ENCODE data around the gene MAP3K15.

MAP3K15 gene

DNA sequence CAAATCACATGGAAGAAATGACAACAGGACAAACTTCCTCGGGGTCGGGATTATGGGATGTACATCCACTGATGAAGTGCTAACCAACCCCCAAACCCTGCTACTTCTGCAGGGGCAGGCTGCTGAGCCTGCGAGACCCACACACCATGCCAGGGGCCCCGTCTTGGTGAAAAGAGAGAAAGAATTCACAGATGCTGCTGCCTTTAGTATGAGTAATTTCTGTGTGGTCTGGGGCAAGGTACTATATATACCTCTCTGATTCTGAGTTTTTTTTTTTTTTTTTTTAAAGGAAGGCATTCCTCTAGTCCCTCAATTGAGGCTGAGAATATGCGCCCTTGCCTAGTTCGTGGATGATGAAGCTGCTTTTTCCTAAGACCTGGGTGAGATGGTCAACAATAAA, 146.7 kb downstream of the MAP3K15 start:
- TF ChIP-seq POLR2A (IDR thresholded peaks at IDR 0.05; ENCODE audit: low read length) (no peak), GATA1 (IDR thresholded peaks at IDR 0.05; ENCODE audit: low read depth, low read length) (no peak)
- no peak for DNase-seq

GRCh38 chrX:19361701-19362100, 153.6 kb downstream of the MAP3K15 start:
- no peak for TF ChIP-seq GATA1 (IDR thresholded peaks at IDR 0.05; ENCODE audit: low read depth, low read length)
- no peak for TF ChIP-seq POLR2A (IDR thresholded peaks at IDR 0.05; ENCODE audit: low read length)
- no peak for DNase-seq

GRCh38 chrX:19360903-19361302, 154.4 kb downstream of the MAP3K15 start:
- DNase-seq: no peak

DNA sequence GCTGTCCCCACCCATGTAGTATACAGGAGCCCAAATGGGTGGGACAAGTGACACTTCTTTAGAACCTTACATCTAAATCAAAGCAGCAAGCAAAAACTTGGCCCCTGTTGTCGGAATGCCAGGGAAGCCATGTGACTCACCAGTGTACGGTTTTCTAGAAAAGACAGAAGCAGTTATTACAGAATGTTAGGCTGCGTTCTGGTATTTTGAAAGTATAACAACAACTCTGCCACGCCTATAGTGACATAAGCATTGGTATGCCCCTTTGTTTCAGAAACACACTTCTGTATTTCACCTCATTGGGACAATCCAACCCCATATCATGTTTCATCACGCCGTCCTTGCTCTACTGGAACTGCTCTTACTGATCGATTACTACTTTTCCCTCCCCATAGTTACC, 156.8 kb downstream of the MAP3K15 start:
- TF ChIP-seq GATA1 (IDR thresholded peaks at IDR 0.05; ENCODE audit: low read depth, low read length): no peak
- TF ChIP-seq POLR2A (IDR thresholded peaks at IDR 0.05; ENCODE audit: low read length): no peak
- DNase-seq: no peak

More at GRCh38 chrX:19360903-19361302, 154.4 kb downstream of the MAP3K15 start:
- TF ChIP-seq POLR2A (IDR thresholded peaks at IDR 0.05; ENCODE audit: low read length) (no peak), GATA1 (IDR thresholded peaks at IDR 0.05; ENCODE audit: low read depth, low read length) (no peak)

- TF ChIP-seq GATA1 (IDR thresholded peaks at IDR 0.05; ENCODE audit: low read depth, low read length) (no peak), POLR2A (IDR thresholded peaks at IDR 0.05; ENCODE audit: low read length) (no peak)
- DNase-seq: no peak
Measured at GRCh38 chrX:19354625-19355024, 160.7 kb downstream of the MAP3K15 start.

- no peak for DNase-seq
- TF ChIP-seq POLR2A (IDR thresholded peaks at IDR 0.05; ENCODE audit: low read length) (no peak), GATA1 (IDR thresholded peaks at IDR 0.05; ENCODE audit: low read depth, low read length) (no peak)
Measured at GRCh38 chrX:19350941-19351384, 164.3 kb downstream of the MAP3K15 start.

DNA sequence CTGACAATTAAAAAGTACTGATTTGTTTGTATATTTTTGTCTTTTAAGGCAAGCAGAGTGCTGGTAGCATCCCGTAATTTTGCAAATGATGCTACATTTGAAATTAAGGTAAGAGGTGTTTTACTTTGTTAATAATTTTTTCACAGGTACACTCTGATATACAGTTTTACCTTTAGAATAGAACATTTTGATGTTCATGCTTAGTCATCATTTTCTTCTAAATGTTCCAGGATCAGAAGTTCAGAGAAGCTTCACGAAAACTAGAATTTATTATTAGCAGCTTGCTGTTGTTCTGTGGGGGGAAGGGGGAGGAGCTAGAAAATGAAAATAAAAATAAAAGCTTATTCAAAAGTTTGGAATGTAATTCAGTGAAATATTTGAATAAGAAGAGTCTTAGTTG, 166.0 kb downstream of the MAP3K15 start:
- no peak for DNase-seq
- TF ChIP-seq GATA1 (IDR thresholded peaks at IDR 0.05; ENCODE audit: low read depth, low read length): no peak
- TF ChIP-seq POLR2A (IDR thresholded peaks at IDR 0.05; ENCODE audit: low read length): no peak

GRCh38 chrX:19347916-19348315, 167.4 kb downstream of the MAP3K15 start:
- no peak for DNase-seq
- no peak for TF ChIP-seq POLR2A (IDR thresholded peaks at IDR 0.05; ENCODE audit: low read length)
- TF ChIP-seq GATA1 (IDR thresholded peaks at IDR 0.05; ENCODE audit: low read depth, low read length): no peak

GRCh38 chrX:19344661-19345060, 170.6 kb downstream of the MAP3K15 start:
- DNase-seq: peak; percentile 22 to 28
- no peak for TF ChIP-seq POLR2A (IDR thresholded peaks at IDR 0.05; ENCODE audit: low read length)
- no peak for TF ChIP-seq GATA1 (IDR thresholded peaks at IDR 0.05; ENCODE audit: low read depth, low read length)

DNA sequence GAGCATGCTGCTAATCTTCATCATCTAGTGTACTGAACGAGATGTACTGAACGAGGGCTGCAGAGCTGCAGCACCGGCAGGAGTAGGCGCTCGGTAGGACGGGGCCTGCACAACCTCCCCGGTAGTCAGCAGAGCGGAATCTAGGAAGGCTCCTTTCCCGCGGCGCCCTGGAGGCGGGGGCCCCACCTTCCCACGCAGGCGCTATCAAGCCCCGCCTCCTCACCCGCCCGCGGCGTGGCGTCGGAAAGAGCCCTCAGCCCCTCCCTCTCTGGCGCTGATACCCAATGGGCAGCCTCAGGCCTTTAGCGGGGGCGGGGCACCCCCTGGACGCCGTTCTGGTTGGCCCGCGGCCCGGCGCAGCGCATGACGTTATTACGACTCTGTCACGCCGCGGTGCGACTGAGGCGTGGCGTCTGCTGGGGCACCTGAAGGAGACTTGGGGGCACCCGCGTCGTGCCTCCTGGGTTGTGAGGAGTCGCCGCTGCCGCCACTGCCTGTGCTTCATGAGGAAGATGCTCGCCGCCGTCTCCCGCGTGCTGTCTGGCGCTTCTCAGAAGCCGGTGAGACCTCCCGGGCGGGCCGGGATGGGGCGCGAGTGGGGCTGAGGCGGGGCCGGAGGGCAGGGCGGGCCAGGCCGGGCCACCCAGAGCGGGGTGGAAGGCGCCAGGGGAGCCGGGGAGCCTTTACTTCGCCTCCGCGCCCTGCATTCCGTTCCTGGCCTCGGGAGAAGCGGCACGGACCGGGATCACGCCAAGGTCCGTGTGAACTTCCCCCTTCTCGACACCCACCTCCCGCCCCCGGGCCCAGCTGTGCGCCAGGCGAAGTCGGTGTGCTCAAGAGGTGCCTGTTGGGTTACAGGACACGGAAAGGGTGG, 171.5 kb downstream of the MAP3K15 start, which contains the start of gene PDHA1:
Gene PDHA1 (plus strand): TSS at position 393 of the 874 bp plus-strand sequence. CDS start 111 bp downstream, at position 504.
- peak; percentile 94 to 95 for DNase-seq
- TF ChIP-seq POLR2A (IDR thresholded peaks at IDR 0.05; ENCODE audit: low read length): peak; percentile 86
- no peak for TF ChIP-seq GATA1 (IDR thresholded peaks at IDR 0.05; ENCODE audit: low read depth, low read length)

DNA sequence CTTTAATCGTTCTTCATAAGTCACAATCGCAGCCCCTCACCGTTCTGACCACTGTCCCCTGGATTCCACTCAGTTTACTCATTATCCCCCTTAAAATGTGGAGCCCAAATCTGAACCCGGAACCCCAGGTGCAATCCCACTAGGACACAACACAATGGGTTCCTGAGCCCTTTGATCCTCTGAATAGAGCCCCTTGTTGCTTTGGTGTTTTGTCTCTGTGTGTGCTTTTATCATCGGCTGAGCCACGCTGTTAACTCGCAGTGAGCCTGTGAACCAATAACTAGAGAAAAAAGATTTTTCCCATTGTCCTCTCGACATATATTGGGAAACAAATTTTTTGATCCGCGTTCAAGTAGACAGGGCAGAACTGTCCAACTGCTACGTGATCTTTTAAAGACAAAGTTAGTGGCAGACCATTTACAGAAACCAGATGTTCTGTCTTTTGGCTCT, 172.2 kb downstream of the MAP3K15 start:
- TF ChIP-seq POLR2A (IDR thresholded peaks at IDR 0.05; ENCODE audit: low read length) (no peak), GATA1 (IDR thresholded peaks at IDR 0.05; ENCODE audit: low read depth, low read length) (no peak)
- no peak for DNase-seq

DNA sequence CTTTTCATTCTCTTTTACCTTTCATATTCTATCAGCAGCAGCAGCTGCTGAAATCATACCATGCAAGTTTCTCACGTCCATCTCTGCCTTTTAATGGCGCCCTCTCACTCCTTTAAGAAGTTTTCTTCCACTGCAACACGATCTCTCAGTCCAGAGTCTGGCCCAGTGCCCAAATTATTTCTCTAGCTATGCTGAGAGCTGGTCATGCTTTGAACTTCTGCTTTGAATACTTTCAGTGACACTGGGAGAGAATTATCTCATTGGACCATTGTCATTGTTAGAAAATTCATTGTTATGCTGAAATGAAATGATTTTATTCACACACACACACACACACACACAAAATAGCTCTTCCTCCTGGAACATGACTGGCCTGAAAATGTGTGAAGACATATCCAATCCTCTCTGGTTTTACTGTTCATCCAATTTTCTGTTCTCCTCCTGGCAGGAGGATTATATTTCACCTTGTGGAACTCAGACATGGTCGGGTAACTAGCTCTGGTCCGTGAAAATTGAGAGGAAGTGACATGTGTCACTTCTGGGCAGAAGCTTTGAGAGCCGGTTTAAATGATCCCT, 172.9 kb downstream of the MAP3K15 start:
- peak; percentile 0 to 6 for DNase-seq
- no peak for TF ChIP-seq POLR2A (IDR thresholded peaks at IDR 0.05; ENCODE audit: low read length)
- no peak for TF ChIP-seq GATA1 (IDR thresholded peaks at IDR 0.05; ENCODE audit: low read depth, low read length)

GRCh38 chrX:19334945-19335626, 180.2 kb downstream of the MAP3K15 start:
- peak; percentile 77 to 80 for DNase-seq
- TF ChIP-seq GATA1 (IDR thresholded peaks at IDR 0.05; ENCODE audit: low read depth, low read length): no peak
- no peak for TF ChIP-seq POLR2A (IDR thresholded peaks at IDR 0.05; ENCODE audit: low read length)

DNA sequence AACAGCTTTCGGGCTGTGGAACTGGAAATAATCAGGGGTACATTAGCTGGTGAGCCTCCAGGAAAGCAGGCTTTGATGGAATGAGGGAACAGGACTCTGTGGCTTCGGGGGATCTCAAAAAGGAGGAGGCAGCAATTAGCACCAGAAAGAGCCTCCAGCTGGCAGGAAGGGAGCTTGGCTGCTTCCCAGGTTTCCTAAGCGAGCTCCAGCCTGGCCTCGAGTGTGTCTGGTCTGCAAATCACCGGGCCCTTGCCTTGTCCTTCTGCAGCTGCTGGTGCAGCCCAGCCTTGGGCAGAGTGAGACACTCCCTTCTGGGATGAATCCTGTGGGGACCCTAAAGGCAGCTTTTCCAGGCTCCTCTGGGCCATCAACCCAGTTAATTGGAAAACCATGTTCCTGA, 182.3 kb downstream of the MAP3K15 start:
- DNase-seq: no peak
- no peak for TF ChIP-seq GATA1 (IDR thresholded peaks at IDR 0.05; ENCODE audit: low read depth, low read length)
- no peak for TF ChIP-seq POLR2A (IDR thresholded peaks at IDR 0.05; ENCODE audit: low read length)
